Retinal pigment epithelial cell (primary cell): ENCODE results near the gene SLIT1.

Experiments used
- DNase-seq: peaks from one replicate; pipeline ENCODE4 v3.0.0-alpha.2; 2010; ENCODE audit warnings: low read depth
- H3K4me3 ChIP-seq: 2 replicates; pipeline ENCODE4 v1.5.1; 2011; ENCODE audit warnings: mild to moderate bottlenecking, low read length, control low read depth, moderate library complexity
- TF ChIP-seq, protein P1 (sequence below): conservative IDR thresholded peaks from 2 replicates; pipeline ENCODE4 v1.5.1; 2011; ENCODE audit warnings: low read depth, low read length, control low read depth, inconsistent platforms

SLIT1 gene

DNA sequence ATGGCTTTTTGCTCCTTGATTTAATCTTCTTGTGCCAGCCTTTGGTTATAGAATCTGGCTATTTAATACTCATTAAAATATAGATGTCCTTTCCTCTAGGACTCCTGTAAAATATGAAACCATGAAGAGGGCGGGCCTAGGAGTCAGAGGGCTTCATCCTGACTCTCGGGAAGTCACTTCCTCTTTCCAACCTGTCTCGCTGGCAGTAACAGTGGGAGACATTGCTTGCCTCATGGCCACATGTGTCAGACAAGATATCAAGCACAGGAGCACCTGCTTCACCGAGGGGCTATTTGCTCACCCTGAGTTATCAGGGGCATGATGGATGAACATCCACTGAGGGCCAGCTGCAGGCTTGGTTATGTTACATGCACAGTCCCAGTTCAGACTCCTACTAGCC, 31.0 kb downstream of the SLIT1 start:
- TF ChIP-seq, protein P1, sequence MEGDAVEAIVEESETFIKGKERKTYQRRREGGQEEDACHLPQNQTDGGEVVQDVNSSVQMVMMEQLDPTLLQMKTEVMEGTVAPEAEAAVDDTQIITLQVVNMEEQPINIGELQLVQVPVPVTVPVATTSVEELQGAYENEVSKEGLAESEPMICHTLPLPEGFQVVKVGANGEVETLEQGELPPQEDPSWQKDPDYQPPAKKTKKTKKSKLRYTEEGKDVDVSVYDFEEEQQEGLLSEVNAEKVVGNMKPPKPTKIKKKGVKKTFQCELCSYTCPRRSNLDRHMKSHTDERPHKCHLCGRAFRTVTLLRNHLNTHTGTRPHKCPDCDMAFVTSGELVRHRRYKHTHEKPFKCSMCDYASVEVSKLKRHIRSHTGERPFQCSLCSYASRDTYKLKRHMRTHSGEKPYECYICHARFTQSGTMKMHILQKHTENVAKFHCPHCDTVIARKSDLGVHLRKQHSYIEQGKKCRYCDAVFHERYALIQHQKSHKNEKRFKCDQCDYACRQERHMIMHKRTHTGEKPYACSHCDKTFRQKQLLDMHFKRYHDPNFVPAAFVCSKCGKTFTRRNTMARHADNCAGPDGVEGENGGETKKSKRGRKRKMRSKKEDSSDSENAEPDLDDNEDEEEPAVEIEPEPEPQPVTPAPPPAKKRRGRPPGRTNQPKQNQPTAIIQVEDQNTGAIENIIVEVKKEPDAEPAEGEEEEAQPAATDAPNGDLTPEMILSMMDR = no peak
- no peak for DNase-seq
- no peak overlapping the region for H3K4me3 ChIP-seq

DNA sequence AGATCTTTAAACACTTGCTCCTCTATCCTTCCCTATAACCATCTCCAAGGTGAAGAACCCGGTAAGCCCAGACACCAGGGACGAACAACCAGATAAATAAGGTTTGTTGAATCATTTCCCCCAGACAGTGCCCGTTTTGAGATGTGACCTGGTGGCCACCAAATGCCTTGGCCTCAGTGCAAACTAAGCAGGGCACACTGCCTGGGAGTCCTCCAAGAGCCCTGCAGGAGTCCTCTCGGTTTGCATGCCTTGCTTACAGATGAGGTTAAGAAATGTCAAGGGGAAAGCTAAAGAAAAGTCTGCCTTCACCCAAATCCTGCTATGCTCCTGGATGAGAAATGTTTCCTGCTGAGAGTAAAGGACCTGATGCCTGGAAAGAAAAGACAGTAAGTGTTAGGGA, 31.6 kb downstream of the SLIT1 start:
- TF ChIP-seq, protein P1 = no peak

DNA sequence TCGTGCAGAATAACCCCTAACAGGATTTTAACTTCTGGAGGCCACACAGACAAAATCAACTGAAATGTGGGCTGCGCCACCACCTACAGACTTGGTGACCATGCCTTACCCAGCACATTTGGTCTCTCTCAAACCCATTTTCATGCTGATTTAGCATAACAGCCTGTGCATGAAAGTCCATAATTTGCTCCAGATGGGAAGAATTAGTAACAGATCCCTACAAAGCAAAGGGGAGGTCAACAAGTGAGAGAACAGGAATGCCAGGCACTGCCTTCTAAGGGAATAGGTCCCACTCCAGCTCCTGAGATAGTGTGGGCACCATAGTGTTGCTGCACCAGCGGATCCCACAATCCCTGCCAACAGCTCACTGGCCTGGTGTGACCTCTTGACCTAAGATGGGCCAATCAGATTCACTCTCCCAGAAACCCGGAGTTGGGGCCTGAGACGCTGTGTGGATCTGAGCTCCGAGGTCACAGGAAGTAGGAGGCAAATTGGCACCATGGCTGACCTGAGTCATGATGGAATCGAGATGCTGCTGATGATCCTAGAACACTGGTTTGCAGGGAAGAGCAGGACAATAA, 32.4 kb downstream of the SLIT1 start:
- no peak overlapping the region for H3K4me3 ChIP-seq
- TF ChIP-seq, protein P1 = no peak
- DNase-seq = no peak

More for the DNA sequence above, 31.6 kb downstream of the SLIT1 start:
- DNase-seq = no peak
- no peak overlapping the region for H3K4me3 ChIP-seq

DNA sequence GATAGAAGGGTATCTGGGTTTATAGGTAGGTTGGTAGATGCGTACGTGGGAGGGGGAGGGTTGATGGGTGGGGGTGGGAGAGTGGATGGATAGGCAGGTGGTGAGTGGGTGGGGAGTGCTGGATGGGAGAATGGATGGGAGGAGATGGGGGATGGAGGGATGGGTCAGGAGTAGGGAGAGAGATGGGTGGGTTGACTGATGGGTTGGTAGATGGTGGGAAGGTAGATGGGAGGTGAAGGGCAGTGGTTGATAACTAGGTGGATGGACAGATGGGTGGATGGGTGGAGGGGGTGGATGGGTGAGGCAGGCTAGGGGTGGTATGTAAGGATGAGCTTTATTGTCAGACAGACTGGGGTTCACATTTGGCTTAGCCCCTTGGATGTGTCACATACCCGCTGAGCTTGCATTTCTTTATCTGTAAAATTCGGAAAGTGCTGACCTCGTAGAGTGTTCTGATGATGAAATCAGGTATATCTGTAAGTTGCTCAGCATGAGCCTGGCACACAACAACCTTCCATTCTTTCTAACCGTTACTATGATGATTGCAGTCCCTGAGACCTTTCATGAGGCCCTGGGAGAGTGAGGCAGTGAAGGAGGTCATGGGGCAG, 34.3 kb downstream of the SLIT1 start:
- DNase-seq = no peak
- no peak overlapping the region for H3K4me3 ChIP-seq
- TF ChIP-seq, protein P1 = no peak

DNA sequence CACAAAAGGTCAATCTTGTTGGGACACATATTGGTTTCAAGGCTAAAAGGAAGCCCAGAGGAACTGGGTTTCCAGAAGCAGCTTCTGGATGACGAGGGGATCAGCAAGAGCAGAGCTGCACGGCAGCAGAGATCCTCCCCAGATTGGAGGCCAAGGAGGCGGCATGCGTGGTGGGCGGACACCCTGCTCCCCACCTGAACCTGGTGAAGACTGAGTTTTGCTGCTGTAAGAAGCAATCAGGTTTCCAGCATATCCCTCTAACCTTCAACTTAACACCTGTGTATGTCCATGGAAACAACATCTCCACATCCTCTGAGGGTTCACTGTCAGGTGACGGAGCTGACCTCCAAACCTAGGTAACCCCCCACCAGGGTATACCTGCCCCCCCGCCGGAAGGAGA, 35.1 kb downstream of the SLIT1 start:
- TF ChIP-seq, protein P1 = no peak
- H3K4me3 ChIP-seq = no peak overlapping the region
- DNase-seq = no peak

DNA sequence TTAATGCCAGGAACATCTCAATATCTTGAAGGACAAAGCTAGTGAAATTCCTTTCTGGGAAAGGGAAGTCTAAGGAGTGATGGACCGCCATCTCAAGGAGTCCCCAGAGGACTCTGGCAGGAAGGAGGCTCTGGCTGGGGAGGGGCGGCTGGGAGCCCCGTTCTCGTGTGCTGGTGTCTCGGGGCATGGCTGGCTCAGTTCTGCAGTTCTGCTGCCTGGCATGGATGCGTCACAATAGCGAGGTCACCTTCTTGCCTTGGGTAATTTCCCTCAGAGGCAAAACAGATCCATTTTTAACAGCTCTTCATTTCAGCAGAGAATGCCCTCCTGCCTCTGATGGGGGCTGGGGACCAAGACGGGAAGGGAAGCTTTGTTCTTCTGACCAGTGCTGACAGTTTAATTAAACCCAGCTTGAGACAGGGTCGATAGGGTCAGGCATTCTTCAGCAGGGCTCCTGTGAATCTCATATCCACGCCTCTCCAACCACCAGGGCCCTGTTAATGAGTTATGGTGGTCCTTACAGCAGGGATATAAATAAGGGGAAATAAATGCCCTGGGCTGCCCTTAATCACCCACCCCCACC, 35.7 kb downstream of the SLIT1 start:
- no peak for DNase-seq
- H3K4me3 ChIP-seq = no peak overlapping the region
- TF ChIP-seq, protein P1 = no peak

DNA sequence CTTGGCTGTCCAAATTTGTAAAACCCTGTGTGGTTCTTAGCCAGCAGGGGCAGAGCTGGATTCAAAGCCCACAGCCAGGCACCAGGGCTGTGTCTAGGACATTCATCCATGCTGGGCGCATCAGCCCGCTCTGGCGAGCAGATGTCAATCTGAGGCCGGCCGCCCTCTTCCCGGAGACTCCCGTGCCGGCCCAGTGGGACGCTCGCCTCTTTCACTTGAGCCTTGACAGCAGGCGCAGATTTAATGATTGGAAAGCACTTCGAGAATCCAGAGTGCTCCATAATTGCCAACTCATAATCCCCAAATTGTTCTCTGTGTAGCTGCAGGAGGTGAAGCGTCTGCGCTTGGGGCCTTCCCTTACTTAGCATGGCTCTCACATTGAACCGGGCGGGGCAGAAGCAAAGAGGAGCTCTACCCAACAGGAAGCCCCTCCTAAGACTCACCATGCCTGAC, 36.7 kb downstream of the SLIT1 start:
- no peak for DNase-seq
- no peak overlapping the region for H3K4me3 ChIP-seq
- TF ChIP-seq, protein P1 = no peak
